Mucosa of descending colon (tissue), 3 donors: ENCODE data around the gene NEUROD6. TPM values are rescaled to one million over a fixed set of nuclear protein-coding genes. Genes with fewer than 3 reads are reported as not detected.

Experiments
- ATAC-seq: fragments of 200-7000 bp; cut with Tn5 transposase; one replicate; pipeline ENCODE4 v1.9.1; 2020; ENCODE audit warnings: mild to moderate bottlenecking, moderate library complexity
- DNase-seq, 3 donors: peaks; one replicate each; pipeline ENCODE4 v3.0.0-alpha.2; 2020
- H3K36me3 ChIP-seq: fragments of 200-600 bp; one replicate; pipeline ENCODE4 v1.8.0; 2021; ENCODE audit warnings: low read depth, mild to moderate bottlenecking
- H3K4me1 ChIP-seq: fragments of 200-600 bp; one replicate; pipeline ENCODE4 v1.8.0; 2021; ENCODE audit warnings: low read depth, mild to moderate bottlenecking
- H3K4me3 ChIP-seq: fragments of 200-600 bp; one replicate; pipeline ENCODE4 v1.8.0; 2021; ENCODE audit warnings: mild to moderate bottlenecking
- H3K9me3 ChIP-seq: fragments of 200-600 bp; one replicate; pipeline ENCODE4 v1.8.0; 2021; ENCODE audit warnings: mild to moderate bottlenecking
- intact Hi-C, 2 donors: fragments of 100-400 bp; cut with DNase I in 1 of 2; cut with micrococcal nuclease in 1 of 2; formaldehyde crosslinking; loops; one replicate each; pipeline versions ENCODE4 v1.11.0 to v1.11.1; 2022; cut with DNase I, micrococcal nuclease
- total RNA-seq, 3 donors: library from RNA; stranded (reverse); fragmentation: NEBNext Ultra II Directional in 2 of 3; extraction: Animal tissue kit (Norgen Biotek cat#: 25700) in 2 of 3; gene quantifications; one replicate each; pipeline versions ENCODE4 v1.2.1 to v1.2.4, GENCODE V29; 2021 to 2023
- TF ChIP-seq, protein P1 (sequence below): fragments of 200-600 bp; IDR thresholded peaks from one replicate; pipeline ENCODE4 v1.8.0; 2022; ENCODE audit warnings: antibody characterized with exemption, mild to moderate bottlenecking
- donor health status: DM: no; HTN: no; CAD: no; lungs with moderate emphysema.
- donor health status: DM: no; HTN: no; CAD: no.
- donor health status: DM: no; HTN: yes; CAD: no.

Gene NEUROD6
- total RNA-seq, 3 donors from 2014 or later: not detected

DNA sequence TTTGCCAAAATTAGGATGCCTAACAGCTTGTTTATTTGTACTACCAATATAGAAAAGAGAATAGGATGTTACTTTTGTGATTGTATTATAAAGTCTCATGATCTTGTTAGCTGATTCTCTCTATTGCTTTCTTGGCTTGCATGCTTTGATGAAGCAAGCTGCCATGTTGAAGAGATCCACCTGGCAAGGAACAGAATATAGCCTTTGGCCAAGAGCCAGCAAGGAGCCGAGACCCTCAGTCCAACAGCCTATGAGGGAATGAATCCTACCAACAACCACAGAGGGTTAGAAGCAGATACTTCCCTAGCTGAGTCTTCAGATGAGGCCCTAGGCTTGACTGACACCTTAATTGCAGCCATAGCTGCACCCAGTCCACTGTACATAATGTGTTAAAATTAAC is 41.2 kb downstream of the NEUROD6 start:
- H3K4me3 ChIP-seq: no peak overlapping the region
- no peaks in the 10 kb centered on the region for H3K9me3 ChIP-seq
- DNase-seq (no peak), ATAC-seq (no peak)
- no peaks in the 10 kb centered on the region for H3K36me3 ChIP-seq
- TF ChIP-seq, protein P1, sequence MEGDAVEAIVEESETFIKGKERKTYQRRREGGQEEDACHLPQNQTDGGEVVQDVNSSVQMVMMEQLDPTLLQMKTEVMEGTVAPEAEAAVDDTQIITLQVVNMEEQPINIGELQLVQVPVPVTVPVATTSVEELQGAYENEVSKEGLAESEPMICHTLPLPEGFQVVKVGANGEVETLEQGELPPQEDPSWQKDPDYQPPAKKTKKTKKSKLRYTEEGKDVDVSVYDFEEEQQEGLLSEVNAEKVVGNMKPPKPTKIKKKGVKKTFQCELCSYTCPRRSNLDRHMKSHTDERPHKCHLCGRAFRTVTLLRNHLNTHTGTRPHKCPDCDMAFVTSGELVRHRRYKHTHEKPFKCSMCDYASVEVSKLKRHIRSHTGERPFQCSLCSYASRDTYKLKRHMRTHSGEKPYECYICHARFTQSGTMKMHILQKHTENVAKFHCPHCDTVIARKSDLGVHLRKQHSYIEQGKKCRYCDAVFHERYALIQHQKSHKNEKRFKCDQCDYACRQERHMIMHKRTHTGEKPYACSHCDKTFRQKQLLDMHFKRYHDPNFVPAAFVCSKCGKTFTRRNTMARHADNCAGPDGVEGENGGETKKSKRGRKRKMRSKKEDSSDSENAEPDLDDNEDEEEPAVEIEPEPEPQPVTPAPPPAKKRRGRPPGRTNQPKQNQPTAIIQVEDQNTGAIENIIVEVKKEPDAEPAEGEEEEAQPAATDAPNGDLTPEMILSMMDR: no peak
- H3K4me1 ChIP-seq: no peaks in the 10 kb centered on the region
- intact Hi-C loops: no loop called here

DNA sequence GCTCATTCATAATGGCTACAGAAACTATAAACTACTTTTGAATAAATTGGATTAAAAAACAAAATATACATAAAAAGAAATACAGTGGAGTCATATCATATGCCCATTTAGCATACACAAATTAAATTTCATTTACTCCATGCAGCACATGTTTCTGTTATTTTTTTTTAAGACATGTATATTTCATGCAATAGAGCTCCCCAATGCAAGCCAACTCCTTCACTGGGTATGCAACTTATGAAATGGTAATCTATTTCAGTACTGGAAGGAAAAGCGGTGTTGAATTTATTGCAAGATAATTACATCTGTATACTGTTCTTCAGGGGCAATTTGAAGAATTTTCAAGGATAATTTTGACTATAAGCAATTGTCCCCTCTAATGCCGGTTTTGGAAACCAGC is 49.9 kb downstream of the NEUROD6 start:
- Histone ChIP-seq H3K4me3 (no peak overlapping the region), H3K9me3 (no peaks in the 10 kb centered on the region), H3K4me1 (no peaks in the 10 kb centered on the region), H3K36me3 (no peaks in the 10 kb centered on the region)
- TF ChIP-seq, protein P1: no peak
- no peak for ATAC-seq
- DNase-seq: no peak
- intact Hi-C loops: no loop called here

Other genes starting within 250 kb of the NEUROD6 start
- 1 to 10 TPM; 1.7 to 2.4 (median 2.3) TPM for gene ITPRID1, start 173.4 kb upstream of the NEUROD6 start, total RNA-seq